KOPT-K1 (cell line): ENCODE measurements around the gene PAPOLA.
"Not testable (repeated sequence)": the region's sequence is repeated elsewhere in the genome, so short reads cannot be mapped to it uniquely, and the experiment has no call there.

Experiments
- H3K27ac ChIP-seq: fragments of 200-600 bp; sonication (generic); 2 replicates; pipeline ENCODE4 v1.5.1; 2016; ENCODE audit warnings: antibody characterized with exemption, mild to moderate bottlenecking, low read depth, low read length; ENCODE audit not compliant: poor library complexity, severe bottlenecking
- H3K36me3 ChIP-seq: fragments of 200-600 bp; sonication (generic); 2 replicates; pipeline ENCODE4 v1.5.1; 2017; ENCODE audit warnings: antibody characterized with exemption, mild to moderate bottlenecking, low read length, moderate library complexity; ENCODE audit not compliant: insufficient read depth
- H3K9me3 ChIP-seq: fragments of 200-600 bp; sonication (generic); 2 replicates; pipeline ENCODE4 v1.5.1; 2017; ENCODE audit warnings: antibody characterized with exemption, low read length, mild to moderate bottlenecking; ENCODE audit not compliant: insufficient read depth, poor library complexity, severe bottlenecking

PAPOLA gene

GRCh38 chr14:96489327-96489726 lies 12.9 kb upstream of the PAPOLA start:
- H3K27ac ChIP-seq, result no peak overlapping the region
- H3K9me3 ChIP-seq, result no peaks in the 10 kb centered on the region
- H3K36me3 ChIP-seq, result no peaks in the 10 kb centered on the region

GRCh38 chr14:96493178-96493577 lies 9.0 kb upstream of the PAPOLA start:
- Histone ChIP-seq H3K27ac (no peak overlapping the region), H3K9me3 (no peaks in the 10 kb centered on the region), H3K36me3 (no peaks in the 10 kb centered on the region)

GRCh38 chr14:96494331-96494730 lies 7.9 kb upstream of the PAPOLA start:
- Histone ChIP-seq H3K36me3 (no peaks in the 10 kb centered on the region), H3K27ac (no peak overlapping the region), H3K9me3 (no peaks in the 10 kb centered on the region)

GRCh38 chr14:96497087-96497486 lies 5.1 kb upstream of the PAPOLA start:
- no peaks in the 10 kb centered on the region for H3K9me3 ChIP-seq
- H3K36me3 ChIP-seq, result no peaks in the 10 kb centered on the region
- no peak overlapping the region for H3K27ac ChIP-seq

- Histone ChIP-seq H3K27ac (no peak overlapping the region), H3K9me3 (no peaks in the 10 kb centered on the region), H3K36me3 (no peaks in the 10 kb centered on the region)
Measured at GRCh38 chr14:96497586-96497985, 4.6 kb upstream of the PAPOLA start.

- peak overlapping the region; percentile 77 for H3K27ac ChIP-seq
- H3K9me3 ChIP-seq, result no peaks in the 10 kb centered on the region
Measured at GRCh38 chr14:96501217-96501739, 904 bp upstream of the PAPOLA start.

GRCh38 chr14:96502621-96503305 lies 581 bp downstream of the PAPOLA start:
- Histone ChIP-seq H3K9me3 (no peaks in the 10 kb centered on the region), H3K36me3 (peaks cover 9% of the 10 kb centered on the region), H3K27ac (peak overlapping the region; percentile 77)

More at GRCh38 chr14:96501217-96501739, 904 bp upstream of the PAPOLA start:
- H3K36me3 ChIP-seq, result peaks cover 9% of the 10 kb centered on the region

GRCh38 chr14:96503306-96503679 lies 1.1 kb downstream of the PAPOLA start:
- peaks cover 9% of the 10 kb centered on the region for H3K36me3 ChIP-seq
- peak overlapping the region; percentile 77 for H3K27ac ChIP-seq
- H3K9me3 ChIP-seq, result no peaks in the 10 kb centered on the region

GRCh38 chr14:96504353-96504752 lies 2.2 kb downstream of the PAPOLA start:
- H3K36me3 ChIP-seq, result not testable (repeated sequence)

GRCh38 chr14:96507723-96508122 lies 5.5 kb downstream of the PAPOLA start:
- Histone ChIP-seq H3K9me3 (no peaks in the 10 kb centered on the region), H3K36me3 (peaks cover 9% of the 10 kb centered on the region), H3K27ac (no peak overlapping the region)

More at GRCh38 chr14:96504353-96504752, 2.2 kb downstream of the PAPOLA start:
- H3K27ac ChIP-seq, H3K9me3 ChIP-seq: not testable (repeated sequence)

GRCh38 chr14:96508900-96509299 lies 6.7 kb downstream of the PAPOLA start:
- H3K27ac ChIP-seq, result no peak overlapping the region
- H3K36me3 ChIP-seq, result peaks cover 9% of the 10 kb centered on the region
- no peaks in the 10 kb centered on the region for H3K9me3 ChIP-seq

- no peak overlapping the region for H3K27ac ChIP-seq
- H3K9me3 ChIP-seq, result no peaks in the 10 kb centered on the region
- H3K36me3 ChIP-seq, result peaks cover 9% of the 10 kb centered on the region
Measured at GRCh38 chr14:96509457-96510090, 7.4 kb downstream of the PAPOLA start.

- no peaks in the 10 kb centered on the region for H3K9me3 ChIP-seq
- H3K27ac ChIP-seq, result no peak overlapping the region
- no peaks in the 10 kb centered on the region; the same call in 1 of the 2 replicates for H3K36me3 ChIP-seq
Measured at GRCh38 chr14:96511146-96511545, 9.0 kb downstream of the PAPOLA start.

- H3K36me3 ChIP-seq, result no peaks in the 10 kb centered on the region
- H3K27ac ChIP-seq, result no peak overlapping the region
- H3K9me3 ChIP-seq, result no peaks in the 10 kb centered on the region
Measured at GRCh38 chr14:96511667-96512066, 9.5 kb downstream of the PAPOLA start.

- Histone ChIP-seq H3K27ac (no peak overlapping the region), H3K36me3 (no peaks in the 10 kb centered on the region), H3K9me3 (no peaks in the 10 kb centered on the region)
Measured at GRCh38 chr14:96512122-96512521, 9.9 kb downstream of the PAPOLA start.
